Stimulated activated CD4-positive, alpha-beta T cell treated with anti-CD3 and anti-CD28 coated beads, Interleukin-12 subunit alpha, Interleukin-12 subunit beta, amount 100 ng/mL, for 4 hours (primary cell): ENCODE data around the gene UGT1A10.

Experiments
- DNase-seq: peaks from one replicate; pipeline ENCODE4 v3.0.0-alpha.2; 2020

UGT1A10 gene

GRCh38 chr2:233811732-233812131 lies 175.5 kb downstream of the UGT1A10 start:
- no peak for DNase-seq

DNA sequence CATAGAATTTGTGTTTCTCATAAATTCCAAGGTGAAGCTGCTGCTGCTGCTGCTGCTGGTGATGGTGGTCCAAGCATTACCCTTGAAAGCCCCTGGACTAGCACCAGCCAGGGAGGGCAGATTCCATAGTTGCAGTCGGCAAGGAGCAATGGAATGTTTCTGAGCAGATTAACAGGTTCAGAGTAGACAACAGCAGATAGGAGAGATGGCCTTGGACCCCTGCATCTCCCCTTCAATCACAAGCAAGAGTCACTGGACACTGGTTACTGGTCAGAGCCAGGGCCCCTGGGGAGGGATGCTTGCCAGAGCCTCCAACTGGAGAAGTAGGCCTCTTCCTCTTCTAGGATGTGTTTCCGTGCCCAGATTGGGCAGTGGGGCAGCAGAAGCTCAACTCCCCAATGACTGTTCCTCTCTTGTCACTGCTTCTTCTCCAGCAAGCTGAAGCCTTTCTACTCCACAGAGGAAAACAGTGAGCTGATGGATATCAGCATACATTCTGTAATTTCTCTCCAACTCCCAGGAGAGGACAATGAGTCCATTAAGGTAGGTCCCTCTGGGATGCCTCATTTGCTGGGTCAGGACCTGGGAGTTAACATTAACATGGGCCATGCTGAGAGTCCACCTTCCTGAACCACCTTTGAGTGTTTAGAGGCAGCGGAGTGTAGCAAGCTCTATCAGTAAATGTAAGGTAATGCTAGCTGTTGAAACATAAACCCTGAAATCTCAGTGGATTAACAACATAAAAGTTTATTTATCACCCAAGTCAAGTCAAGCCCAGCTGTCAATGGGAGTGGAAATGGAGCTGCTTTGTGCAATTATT lies 177.2 kb downstream of the UGT1A10 start:
- DNase-seq: no peak

DNA sequence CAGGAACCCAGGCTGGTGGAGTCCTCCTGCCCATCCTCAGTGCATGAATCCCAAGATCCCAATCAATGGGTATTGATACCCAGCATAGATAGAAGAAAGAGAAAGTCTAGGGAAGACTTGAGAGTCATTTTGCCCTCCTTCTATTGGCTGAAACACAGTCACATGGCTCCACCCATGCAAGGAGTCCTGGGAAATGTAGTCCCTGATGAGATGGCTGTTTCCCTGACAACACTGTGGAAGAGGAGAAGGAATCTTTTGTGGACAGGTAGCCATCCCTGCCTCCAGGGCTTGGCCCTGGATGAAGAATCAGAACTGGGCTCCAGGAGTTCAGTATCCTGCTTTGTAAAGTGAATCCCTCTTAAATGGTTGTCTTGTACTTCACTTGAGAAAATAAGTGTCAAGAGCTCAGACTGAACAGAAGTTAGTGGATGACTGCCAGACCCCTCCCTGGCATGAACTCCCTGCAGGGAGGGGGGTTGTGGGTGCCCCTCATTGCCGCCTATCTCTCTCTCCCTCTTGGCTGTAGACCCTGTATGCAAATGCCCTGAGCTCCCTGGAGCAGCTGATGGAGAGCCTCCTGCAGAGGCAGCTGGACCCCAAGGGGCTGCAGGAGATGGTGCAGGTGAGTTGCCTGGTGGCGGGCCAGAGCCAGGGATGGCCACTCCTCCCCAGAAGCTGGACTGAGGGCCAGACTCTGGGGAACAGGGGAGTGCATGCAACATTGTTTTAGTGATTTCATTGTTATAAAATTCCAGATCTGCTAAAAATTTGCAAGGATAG lies 178.0 kb downstream of the UGT1A10 start:
- no peak for DNase-seq

- DNase-seq: no peak
These were observed 179.6 kb downstream of the UGT1A10 start for GRCh38 chr2:233815861-233816260.

GRCh38 chr2:233816334-233816733 lies 180.1 kb downstream of the UGT1A10 start:
- DNase-seq: no peak

- no peak for DNase-seq
These were observed 180.5 kb downstream of the UGT1A10 start for GRCh38 chr2:233816771-233817170.

DNA sequence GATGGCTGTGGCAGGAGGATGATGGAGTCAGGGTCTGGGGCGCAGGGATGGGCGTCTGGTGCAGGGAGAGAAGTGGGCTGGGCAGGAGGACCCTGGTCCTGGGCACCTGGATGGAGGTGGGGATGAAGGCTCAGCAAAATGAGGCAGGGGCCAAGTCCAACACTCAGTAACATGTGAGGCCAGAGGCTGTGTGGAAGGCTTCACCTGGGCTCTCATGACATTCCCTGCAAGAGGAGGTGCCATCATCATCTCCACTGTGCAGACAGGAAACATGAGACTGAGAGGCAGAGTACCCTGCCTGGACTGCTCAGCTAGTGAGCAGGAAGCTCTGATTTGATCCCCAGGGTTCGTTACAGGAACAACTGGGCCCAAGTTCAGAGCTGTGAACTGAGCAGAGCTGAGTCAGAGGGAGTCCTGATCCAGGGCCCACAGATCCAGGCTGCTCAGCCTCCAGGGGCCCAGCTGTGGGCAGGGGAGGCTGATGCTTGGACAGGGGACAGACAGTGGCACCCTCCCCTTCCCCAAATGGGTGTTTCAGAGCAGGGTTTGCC lies 181.2 kb downstream of the UGT1A10 start:
- no peak for DNase-seq

DNA sequence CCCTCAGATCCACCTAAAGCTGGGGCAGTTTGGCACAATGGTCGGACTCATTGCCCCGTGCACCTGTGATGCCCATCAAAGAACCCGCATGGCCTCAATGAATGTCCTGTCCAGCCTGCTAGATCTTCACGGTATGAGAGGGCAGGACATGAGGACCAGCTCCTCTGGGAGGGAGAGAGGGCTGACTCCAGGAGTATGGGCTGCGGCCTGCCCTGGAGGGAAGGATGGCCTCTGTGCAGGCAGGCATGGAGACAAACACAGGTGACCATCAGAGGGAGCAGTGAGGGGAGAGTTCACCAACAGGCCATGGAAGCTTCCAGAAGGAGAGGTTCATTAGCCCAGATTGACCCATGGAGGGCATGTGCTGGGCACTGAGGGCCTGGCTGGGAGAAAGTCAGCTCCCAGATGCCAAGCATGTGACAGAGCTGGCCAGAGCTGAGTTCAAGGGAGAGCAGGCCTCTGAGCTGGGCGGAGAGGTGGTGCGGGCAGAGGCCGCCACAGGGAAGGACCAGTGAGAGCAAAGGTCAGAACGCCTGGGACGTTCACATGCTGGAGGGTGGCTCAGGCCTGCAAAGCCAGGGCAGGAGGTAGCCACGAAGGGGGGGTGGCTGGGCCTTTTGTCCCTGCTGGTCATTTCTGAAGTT lies 181.9 kb downstream of the UGT1A10 start:
- no peak for DNase-seq

GRCh38 chr2:233818639-233819621 lies 182.7 kb downstream of the UGT1A10 start:
- DNase-seq: no peak

DNA sequence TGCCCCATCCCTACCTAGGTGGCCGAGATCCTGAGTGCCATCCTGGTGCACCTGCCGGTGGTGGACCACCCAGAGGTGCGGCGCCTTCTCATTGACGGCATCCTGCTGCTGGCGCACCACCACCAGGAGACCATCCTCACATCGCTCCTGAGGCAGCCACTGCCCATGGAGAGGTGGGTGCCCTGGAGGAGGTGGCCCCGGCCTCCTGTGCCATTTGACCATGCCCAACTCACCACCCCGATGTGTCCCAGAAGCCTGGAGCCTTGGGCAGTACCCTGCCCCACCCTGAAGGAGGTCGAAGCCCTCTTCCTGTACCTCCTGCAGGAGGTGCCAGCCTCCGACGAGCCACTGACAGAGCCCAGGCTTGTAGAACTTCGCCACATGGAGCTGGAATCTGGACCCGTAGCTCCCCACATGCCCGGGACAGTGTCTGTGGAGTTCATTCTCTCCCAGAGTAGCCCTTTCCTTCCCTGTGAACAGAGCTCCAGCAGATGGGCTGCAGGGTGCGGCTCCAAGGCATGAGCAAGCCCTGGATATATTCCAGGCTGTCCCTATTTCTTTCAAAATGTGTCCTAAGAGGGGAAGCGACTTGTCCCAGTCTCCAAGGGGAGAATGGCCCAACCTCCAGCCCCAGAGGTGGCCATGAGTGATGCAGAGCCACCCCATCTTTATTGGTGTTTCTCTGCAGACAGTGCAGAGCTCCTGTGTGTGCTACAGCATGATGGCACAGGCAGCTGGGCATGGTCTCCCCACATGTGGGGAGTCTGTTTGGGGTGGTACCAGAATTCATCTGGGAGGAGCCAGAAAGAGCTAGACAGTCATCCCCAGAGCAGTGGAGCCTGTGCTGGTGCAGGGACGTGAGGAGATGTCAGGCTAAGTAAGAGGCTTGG lies 183.9 kb downstream of the UGT1A10 start:
- no peak for DNase-seq

DNA sequence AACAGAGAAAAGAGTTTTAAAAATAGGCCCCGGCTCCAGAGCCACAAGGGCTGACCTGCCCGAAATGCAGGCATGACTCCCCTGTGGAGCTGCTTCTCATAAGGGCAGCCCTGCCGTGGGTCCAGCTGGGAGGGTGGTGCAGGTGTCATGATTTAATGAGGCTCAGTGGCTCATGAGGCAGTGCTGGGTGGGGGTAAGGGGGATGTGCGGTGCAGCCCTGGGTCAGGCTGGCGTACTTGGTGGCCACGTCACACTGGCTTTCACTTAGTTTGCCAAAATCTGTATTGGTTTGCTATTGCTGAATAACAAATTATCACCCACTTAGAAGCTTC lies 184.5 kb downstream of the UGT1A10 start:
- no peak for DNase-seq

DNA sequence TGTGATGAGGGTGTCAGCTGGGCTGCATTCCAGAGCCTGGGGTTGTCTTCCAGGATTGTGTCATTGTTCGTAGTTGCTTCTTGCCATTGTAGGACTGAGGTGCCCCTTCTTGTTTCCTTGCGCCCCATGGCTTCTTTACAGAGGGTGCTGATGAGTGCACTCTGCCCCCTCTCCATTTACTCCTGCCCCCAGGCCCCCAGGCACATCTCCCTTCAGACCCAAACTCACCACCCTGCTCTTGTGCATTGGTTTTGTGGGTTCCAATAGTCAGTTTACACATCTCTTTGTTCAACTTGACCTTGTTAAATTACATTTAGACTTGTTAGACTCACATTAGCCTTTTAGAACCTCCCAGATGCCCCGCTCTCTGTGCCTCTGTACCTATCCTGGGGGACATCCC lies 184.9 kb downstream of the UGT1A10 start:
- DNase-seq: no peak

DNA sequence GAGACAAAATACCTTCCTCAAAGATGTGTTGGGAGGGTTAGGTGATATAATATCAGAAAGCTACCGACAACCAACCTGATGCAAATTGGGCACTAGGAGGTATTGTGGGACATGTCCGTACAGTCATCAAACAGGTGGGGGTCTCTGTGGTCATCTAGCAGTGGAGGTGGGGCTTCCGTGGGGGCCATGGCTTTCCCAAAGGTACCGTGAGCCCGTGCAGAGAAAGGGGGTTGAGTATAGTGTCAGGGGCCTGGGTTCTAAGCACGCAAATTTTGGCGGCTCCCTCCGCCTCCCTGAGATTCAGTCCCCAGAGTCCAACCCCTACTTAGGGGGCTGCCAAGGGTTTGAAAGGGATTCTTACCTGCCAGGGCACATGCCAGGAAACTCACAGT lies 185.5 kb downstream of the UGT1A10 start:
- DNase-seq: no peak

- no peak for DNase-seq
These were observed 186.0 kb downstream of the UGT1A10 start for GRCh38 chr2:233822101-233822771.
